ENCODE measurements around the gene FBXL7.

The FBXL7 gene

DNA sequence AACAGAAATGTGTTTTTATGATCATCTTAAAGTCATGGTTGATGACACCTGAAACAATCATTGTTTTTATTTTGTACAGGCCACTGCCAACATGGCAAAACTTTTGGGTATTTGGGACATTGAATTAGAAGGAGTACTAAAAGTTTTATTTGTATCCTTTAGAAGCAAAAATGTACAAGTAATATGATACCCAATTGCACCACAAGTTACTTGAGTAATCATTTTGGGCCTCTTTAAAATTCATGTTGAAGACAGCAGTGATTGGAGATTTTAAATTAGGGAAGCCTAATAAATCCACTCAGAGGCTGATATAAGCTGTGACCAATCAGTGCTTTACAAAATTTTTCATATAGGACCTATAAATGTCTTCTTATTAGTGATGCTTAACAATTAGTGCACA lies 466.7 kb downstream of the FBXL7 start:
- H3K4me1 ChIP-seq (ENCODE audit: control insufficient read depth in 2 of 2, insufficient read depth in 2 of 2, low read length in 2 of 2): no peaks in the 10 kb centered on the region

DNA sequence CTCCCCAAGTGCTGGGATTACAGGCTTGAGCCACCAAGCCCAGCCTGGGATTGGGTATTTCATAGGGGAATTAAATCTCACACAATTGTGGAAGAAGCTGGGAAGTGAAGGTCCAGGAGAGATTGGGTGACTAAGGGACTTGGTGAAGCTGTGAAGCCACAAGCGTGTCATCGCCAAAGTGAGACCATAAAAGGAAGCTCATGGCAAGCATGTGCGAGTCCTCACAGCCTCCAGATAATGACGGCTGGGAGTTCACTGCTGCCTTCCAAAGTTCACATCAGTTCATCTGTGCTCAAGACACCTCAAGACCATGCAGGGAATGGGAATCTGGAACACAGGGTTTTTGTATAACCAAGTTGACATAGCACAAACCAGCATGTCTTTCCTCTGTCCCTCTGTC lies 469.0 kb downstream of the FBXL7 start:
- Histone ChIP-seq H3K36me3 (ENCODE audit: control insufficient read depth in 2 of 2, insufficient read depth in 2 of 2, low read length in 2 of 2) (no peaks in the 10 kb centered on the region), H3K9ac (ENCODE audit: low read depth in 1 of 2, low read length in 2 of 2) (no peak overlapping the region), H3K27me3 (ENCODE audit: control insufficient read depth in 2 of 2, insufficient read depth in 2 of 2, low read length in 2 of 2) (no peaks in the 10 kb centered on the region), H3K4me1 (ENCODE audit: control insufficient read depth in 2 of 2, insufficient read depth in 2 of 2, low read length in 2 of 2) (no peaks in the 10 kb centered on the region), H3K9me3 (ENCODE audit: control insufficient read depth in 2 of 2, low read length in 2 of 2) (no peaks in the 10 kb centered on the region), H3K4me3 (ENCODE audit: low read length in 2 of 2) (no peak overlapping the region), H3K27ac (ENCODE audit: low read depth in 2 of 2, low read length in 2 of 2) (no peak overlapping the region)

More for the DNA sequence above, 466.7 kb downstream of the FBXL7 start:
- Histone ChIP-seq H3K36me3 (ENCODE audit: control insufficient read depth in 2 of 2, insufficient read depth in 2 of 2, low read length in 2 of 2) (no peaks in the 10 kb centered on the region), H3K9ac (ENCODE audit: low read depth in 1 of 2, low read length in 2 of 2) (no peak overlapping the region), H3K27ac (ENCODE audit: low read depth in 2 of 2, low read length in 2 of 2) (no peak overlapping the region), H3K9me3 (ENCODE audit: control insufficient read depth in 2 of 2, low read length in 2 of 2) (no peaks in the 10 kb centered on the region), H3K27me3 (ENCODE audit: control insufficient read depth in 2 of 2, insufficient read depth in 2 of 2, low read length in 2 of 2) (no peaks in the 10 kb centered on the region), H3K4me3 (ENCODE audit: low read length in 2 of 2) (no peak overlapping the region)

DNA sequence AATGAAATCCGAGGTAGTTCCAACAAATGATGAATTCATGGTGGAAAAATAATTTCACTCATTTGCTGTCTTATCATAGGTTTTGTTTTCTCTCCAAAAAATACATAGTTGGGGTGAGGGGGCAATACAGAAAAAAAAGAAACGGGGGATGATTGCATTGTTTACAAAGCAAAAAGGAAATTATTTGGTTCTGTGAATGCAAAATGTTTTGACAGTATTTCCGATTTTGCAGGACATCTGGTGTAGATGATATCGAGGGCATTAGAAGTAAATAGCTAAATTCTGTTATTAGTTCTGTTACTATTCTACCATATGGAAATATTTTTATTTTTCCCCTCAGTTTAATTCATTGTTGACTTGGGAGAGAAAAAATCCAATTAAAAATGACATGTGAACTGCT lies 477.9 kb downstream of the FBXL7 start:
- no peaks in the 10 kb centered on the region for H3K27me3 ChIP-seq (ENCODE audit: control insufficient read depth in 2 of 2, insufficient read depth in 2 of 2, low read length in 2 of 2)
- H3K4me3 ChIP-seq (ENCODE audit: low read length in 2 of 2): no peak overlapping the region
- H3K4me1 ChIP-seq (ENCODE audit: control insufficient read depth in 2 of 2, insufficient read depth in 2 of 2, low read length in 2 of 2): no peaks in the 10 kb centered on the region
- H3K36me3 ChIP-seq (ENCODE audit: control insufficient read depth in 2 of 2, insufficient read depth in 2 of 2, low read length in 2 of 2): no peaks in the 10 kb centered on the region
- no peaks in the 10 kb centered on the region for H3K9me3 ChIP-seq (ENCODE audit: control insufficient read depth in 2 of 2, low read length in 2 of 2)
- no peak overlapping the region for H3K9ac ChIP-seq (ENCODE audit: low read depth in 1 of 2, low read length in 2 of 2)
- H3K27ac ChIP-seq (ENCODE audit: low read depth in 2 of 2, low read length in 2 of 2): no peak overlapping the region

DNA sequence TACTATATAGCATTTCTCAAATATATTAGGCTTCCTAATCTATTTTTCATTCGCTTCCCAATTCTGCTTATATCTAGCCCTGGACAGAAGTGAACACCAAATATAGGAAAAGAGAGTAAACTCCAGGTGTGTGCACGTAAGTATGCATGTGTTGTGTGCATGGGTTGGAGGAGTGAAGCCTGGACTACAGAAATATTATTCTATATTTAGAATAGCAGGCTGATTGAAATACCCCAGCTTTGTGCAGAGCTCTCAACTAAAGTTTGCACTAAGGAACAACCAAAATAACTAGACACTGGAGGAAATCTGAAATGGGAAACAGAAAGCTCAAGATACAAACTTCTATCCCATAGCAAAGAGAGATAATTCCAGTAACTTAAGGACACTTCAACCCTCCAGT lies 480.9 kb downstream of the FBXL7 start:
- no peak overlapping the region for H3K9ac ChIP-seq (ENCODE audit: low read depth in 1 of 2, low read length in 2 of 2)
- no peaks in the 10 kb centered on the region for H3K4me1 ChIP-seq (ENCODE audit: control insufficient read depth in 2 of 2, insufficient read depth in 2 of 2, low read length in 2 of 2)
- no peaks in the 10 kb centered on the region for H3K9me3 ChIP-seq (ENCODE audit: control insufficient read depth in 2 of 2, low read length in 2 of 2)
- no peak overlapping the region for H3K27ac ChIP-seq (ENCODE audit: low read depth in 2 of 2, low read length in 2 of 2)
- no peak overlapping the region for H3K4me3 ChIP-seq (ENCODE audit: low read length in 2 of 2)
- H3K27me3 ChIP-seq (ENCODE audit: control insufficient read depth in 2 of 2, insufficient read depth in 2 of 2, low read length in 2 of 2): no peaks in the 10 kb centered on the region
- H3K36me3 ChIP-seq (ENCODE audit: control insufficient read depth in 2 of 2, insufficient read depth in 2 of 2, low read length in 2 of 2): no peaks in the 10 kb centered on the region

DNA sequence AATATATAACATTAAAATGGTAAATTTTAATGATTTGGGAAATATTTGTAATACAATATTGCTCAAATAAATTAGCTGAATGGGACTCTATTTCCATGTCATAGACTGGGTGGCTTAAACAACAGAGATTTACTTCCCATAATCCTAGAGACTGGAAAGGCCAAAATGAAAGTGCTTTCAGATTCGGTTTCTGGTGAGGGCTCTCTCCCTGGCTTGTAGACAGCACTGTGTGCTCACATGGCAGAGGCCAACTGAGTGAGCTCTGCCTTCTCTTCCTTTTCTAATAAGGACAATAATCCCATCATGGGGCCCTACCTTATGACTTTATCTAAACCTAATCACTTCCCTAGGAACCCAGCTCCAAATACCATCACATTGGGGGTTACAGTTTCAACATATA lies 483.4 kb downstream of the FBXL7 start:
- Histone ChIP-seq H3K4me1 (ENCODE audit: control insufficient read depth in 2 of 2, insufficient read depth in 2 of 2, low read length in 2 of 2) (no peaks in the 10 kb centered on the region), H3K4me3 (ENCODE audit: low read length in 2 of 2) (no peak overlapping the region), H3K27ac (ENCODE audit: low read depth in 2 of 2, low read length in 2 of 2) (no peak overlapping the region), H3K9ac (ENCODE audit: low read depth in 1 of 2, low read length in 2 of 2) (no peak overlapping the region), H3K36me3 (ENCODE audit: control insufficient read depth in 2 of 2, insufficient read depth in 2 of 2, low read length in 2 of 2) (no peaks in the 10 kb centered on the region), H3K27me3 (ENCODE audit: control insufficient read depth in 2 of 2, insufficient read depth in 2 of 2, low read length in 2 of 2) (no peaks in the 10 kb centered on the region), H3K9me3 (ENCODE audit: control insufficient read depth in 2 of 2, low read length in 2 of 2) (no peaks in the 10 kb centered on the region)

Measured in mucosa of rectum (tissue), 2 donors.